Activated CD8-positive, alpha-beta T cell treated with anti-CD3 and anti-CD28 coated beads for 36 hours (primary cell): ENCODE results near the gene ATN1. TPM values are rescaled to one million over a fixed set of nuclear protein-coding genes. Genes with fewer than 3 reads are reported as not detected.
A peak's percentile ranks its signal among the peaks of the same experiment; 100 is the strongest.

ENCODE experiments used
- ATAC-seq: fragments of 200-7000 bp; cut with Tn5 transposase; one replicate; pipeline ENCODE4 v1.10.0; 2021; ENCODE audit warnings: mild to moderate bottlenecking, moderate library complexity
- CTCF ChIA-PET: fragments of 350-600 bp; sonication (Branson Sonifier 250); formaldehyde crosslinking; loops from one replicate; lab custom pipeline; 2021; ENCODE audit warnings: antibody characterized with exemption; lab: Charles Lee
- POLR2A ChIA-PET: fragments of 350-600 bp; sonication (Branson Sonifier 250); formaldehyde crosslinking; loops from one replicate; lab custom pipeline; 2021; ENCODE audit warnings: antibody characterized with exemption; lab: Charles Lee
- DNase-seq: peaks from one replicate; pipeline ENCODE4 v3.0.0-alpha.2; 2020
- H3K27ac Mint-ChIP-seq: one replicate; pipeline ENCODE4 v1.8.0; 2021; ENCODE audit warnings: mild to moderate bottlenecking, mixed read lengths
- H3K27me3 Mint-ChIP-seq: one replicate; pipeline ENCODE4 v1.8.0; 2021; ENCODE audit warnings: mixed read lengths
- H3K36me3 Mint-ChIP-seq: one replicate; pipeline ENCODE4 v1.8.0; 2021; ENCODE audit warnings: low read depth, mixed read lengths
- H3K4me1 Mint-ChIP-seq: one replicate; pipeline ENCODE4 v1.8.0; 2021; ENCODE audit warnings: low read depth, mixed read lengths
- H3K4me3 Mint-ChIP-seq: one replicate; pipeline ENCODE4 v1.8.0; 2021; ENCODE audit warnings: mild to moderate bottlenecking, moderate library complexity, mixed read lengths
- H3K9me3 Mint-ChIP-seq: one replicate; pipeline ENCODE4 v1.8.0; 2021; ENCODE audit warnings: mixed read lengths
- CTCF ChIP-seq: fragments of 200-600 bp; IDR thresholded peaks from one replicate; pipeline ENCODE4 v1.8.0; 2022; ENCODE audit warnings: antibody characterized with exemption, mild to moderate bottlenecking
- intact Hi-C: fragments of 100-400 bp; cut with micrococcal nuclease; formaldehyde crosslinking; loops from one replicate; pipeline ENCODE4 v1.10.0; 2022
- total RNA-seq, 2 experiments: library from RNA; stranded (reverse); gene quantifications; one replicate each; pipeline ENCODE4 v1.2.3, GENCODE V29; 2021

Gene ATN1
- total RNA-seq, 2 experiments from 2014 or later: 26.4 to 28.5 TPM

GRCh38 chr12:6962285-6963015 is 34.7 kb downstream of the ATN1 start:
- H3K9me3 Mint-ChIP-seq: no peaks in the 10 kb centered on the region
- POLR2A ChIA-PET: interaction anchor here (1.0 to 25.2 kb wide), 5 partner anchors 11 to 158 kb away, joined by 3 to 1266 read pairs (median 8); partner anchors contain the start of genes ATN1, C12orf57, PTPN6 and RNU7-1
- no peaks in the 10 kb centered on the region for H3K27me3 Mint-ChIP-seq
- peaks cover 82% of the 10 kb centered on the region for H3K4me1 Mint-ChIP-seq
- H3K36me3 Mint-ChIP-seq: peaks cover 67% of the 10 kb centered on the region
- intact Hi-C loops: no loop called here
- peak overlapping the region; percentile 95 for H3K4me3 Mint-ChIP-seq
- no peak for ATAC-seq
- no peak for TF ChIP-seq CTCF
- DNase-seq: no peak
- CTCF ChIA-PET: interaction anchor here (0.8 to 13.5 kb wide), 5 partner anchors 20 to 90 kb away, joined by 3 to 460 read pairs (median 13); partner anchors contain the start of genes C12orf57, LPCAT3, PTPN6 and RNU7-1
- H3K27ac Mint-ChIP-seq: peak overlapping the region; percentile 93

- no peaks in the 10 kb centered on the region for H3K27me3 Mint-ChIP-seq
- intact Hi-C loops: no loop called here
- ATAC-seq (no peak), DNase-seq (no peak)
- no peak for TF ChIP-seq CTCF
- peaks cover 82% of the 10 kb centered on the region for H3K4me1 Mint-ChIP-seq
- POLR2A ChIA-PET: interaction anchor here (1.0 to 25.2 kb wide), 3 partner anchors 24 to 145 kb away, joined by 3 to 1266 read pairs (median 9); partner anchors contain the start of genes ATN1, C12orf57, PTPN6 and RNU7-1
- H3K9me3 Mint-ChIP-seq: no peaks in the 10 kb centered on the region
- CTCF ChIA-PET: interaction anchor here (1.0 to 13.5 kb wide), 5 partner anchors 21 to 94 kb away, joined by 4 to 460 read pairs (median 13); partner anchors contain the start of genes C12orf57, PTPN6, RNU7-1 and SPSB2
- H3K4me3 Mint-ChIP-seq: no peak overlapping the region
- peak overlapping the region; percentile 93 for H3K27ac Mint-ChIP-seq
- peaks cover 66% of the 10 kb centered on the region for H3K36me3 Mint-ChIP-seq
Observed at GRCh38 chr12:6963016-6963731, 35.4 kb downstream of the ATN1 start.

- no peak for DNase-seq
- Mint-ChIP-seq H3K27me3 (no peaks in the 10 kb centered on the region), H3K4me3 (no peak overlapping the region), H3K4me1 (peaks cover 83% of the 10 kb centered on the region), H3K27ac (peak overlapping the region; percentile 91), H3K9me3 (no peaks in the 10 kb centered on the region), H3K36me3 (peaks cover 65% of the 10 kb centered on the region)
- POLR2A ChIA-PET: interaction anchor here (0.6 to 25.2 kb wide), 5 partner anchors 10 to 145 kb away, joined by 3 to 1266 read pairs (median 5); partner anchors contain the start of genes ATN1, C12orf57, PTPN6 and RNU7-1
- no peak for ATAC-seq
- intact Hi-C loops: no loop called here
- no peak for TF ChIP-seq CTCF
- CTCF ChIA-PET: interaction anchor here (0.9 to 13.5 kb wide), 11 partner anchors 8 to 144 kb away, joined by 4 to 460 read pairs (median 6); partner anchors contain the start of genes C12orf57, PTPN6, RNU7-1 and SPSB2
Observed at GRCh38 chr12:6963791-6964413, 36.1 kb downstream of the ATN1 start.

GRCh38 chr12:6964605-6965025 is 36.9 kb downstream of the ATN1 start:
- no peak for ATAC-seq
- Mint-ChIP-seq H3K4me3 (no peak overlapping the region), H3K9me3 (no peaks in the 10 kb centered on the region), H3K36me3 (peaks cover 65% of the 10 kb centered on the region), H3K27ac (peak overlapping the region; percentile 91), H3K27me3 (no peaks in the 10 kb centered on the region), H3K4me1 (peaks cover 81% of the 10 kb centered on the region)
- no peak for DNase-seq
- intact Hi-C loops: no loop called here
- TF ChIP-seq CTCF: no peak
- CTCF ChIA-PET: interaction anchor here (0.7 to 13.5 kb wide), 17 partner anchors 8 to 148 kb away, joined by 3 to 460 read pairs (median 6); partner anchors contain the start of genes C12orf57, PTPN6, RNU7-1 and SPSB2
- POLR2A ChIA-PET: interaction anchor here (0.6 to 25.2 kb wide), 5 partner anchors 9 to 164 kb away, joined by 3 to 1266 read pairs (median 5); partner anchors contain the start of genes ATN1, C12orf57, PTPN6 and RBP5
